Right lobe of liver (tissue), 4 donors: ENCODE results near the gene B4GALT1.

Source experiments
- POLR2A ChIP-seq: fragments of 450-650 bp; IDR thresholded peaks from one replicate; pipeline ENCODE4 v1.6.1; 2017; ENCODE audit warnings: antibody characterized with exemption, mild to moderate bottlenecking
- TF ChIP-seq, protein P1 (sequence below), 4 donors: fragments of 200-600 bp in 3 of 4; fragments of 450-650 bp in 1 of 4; IDR thresholded peaks; one replicate each; pipeline versions ENCODE4 v1.5.1 to v1.8.0; 2016 to 2022; ENCODE audit warnings: antibody characterized with exemption in 4 of 4, mild to moderate bottlenecking in 2 of 4
- donor health status: DM: no; HTN: no; CAD: no.
- donor health status: DM: no; HTN: no; CAD: no.
- donor health status: DM: no; HTN: yes; CAD: no.

DNA sequence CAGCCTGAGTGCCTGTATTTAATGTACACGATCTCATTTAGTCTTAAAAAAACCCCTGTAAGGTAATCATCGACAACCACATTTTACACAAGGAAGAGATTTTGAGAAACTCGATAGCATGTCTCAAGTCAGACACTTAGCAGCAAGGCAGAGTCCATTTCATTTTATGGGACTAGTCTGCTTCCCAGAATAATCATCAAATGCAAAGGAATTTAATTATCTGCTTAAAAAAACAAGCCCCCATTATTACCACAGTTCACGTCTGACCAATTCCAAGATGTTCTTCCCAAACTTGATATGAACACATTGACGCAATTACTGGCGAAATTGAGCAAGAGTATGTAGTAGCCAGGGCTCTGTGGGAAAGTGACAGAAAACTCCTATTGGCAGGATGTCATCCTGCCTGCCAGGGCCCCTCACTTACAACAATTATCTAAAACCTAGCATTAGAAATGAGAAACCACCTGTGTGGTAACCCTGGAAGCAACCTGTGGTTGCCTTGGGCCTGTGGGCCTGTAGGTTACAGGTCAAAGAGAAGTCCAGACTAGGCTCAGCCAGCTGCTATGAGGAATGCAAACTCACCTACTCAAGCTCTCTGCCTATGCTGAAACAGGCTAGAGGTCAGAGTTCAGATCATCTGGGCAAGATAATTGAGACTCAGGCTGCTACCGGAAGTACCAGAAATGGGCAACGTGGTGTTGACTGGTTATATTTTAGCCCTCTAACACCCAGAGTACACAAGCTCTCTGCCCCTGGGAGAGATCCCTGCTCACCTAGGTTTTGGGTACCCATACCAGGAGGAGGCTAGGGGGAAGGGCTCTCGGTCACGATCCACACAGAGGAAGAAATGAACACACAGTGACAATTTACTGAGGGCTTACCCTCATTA is 1.6 kb downstream of the B4GALT1 start:
- TF ChIP-seq, protein P1, sequence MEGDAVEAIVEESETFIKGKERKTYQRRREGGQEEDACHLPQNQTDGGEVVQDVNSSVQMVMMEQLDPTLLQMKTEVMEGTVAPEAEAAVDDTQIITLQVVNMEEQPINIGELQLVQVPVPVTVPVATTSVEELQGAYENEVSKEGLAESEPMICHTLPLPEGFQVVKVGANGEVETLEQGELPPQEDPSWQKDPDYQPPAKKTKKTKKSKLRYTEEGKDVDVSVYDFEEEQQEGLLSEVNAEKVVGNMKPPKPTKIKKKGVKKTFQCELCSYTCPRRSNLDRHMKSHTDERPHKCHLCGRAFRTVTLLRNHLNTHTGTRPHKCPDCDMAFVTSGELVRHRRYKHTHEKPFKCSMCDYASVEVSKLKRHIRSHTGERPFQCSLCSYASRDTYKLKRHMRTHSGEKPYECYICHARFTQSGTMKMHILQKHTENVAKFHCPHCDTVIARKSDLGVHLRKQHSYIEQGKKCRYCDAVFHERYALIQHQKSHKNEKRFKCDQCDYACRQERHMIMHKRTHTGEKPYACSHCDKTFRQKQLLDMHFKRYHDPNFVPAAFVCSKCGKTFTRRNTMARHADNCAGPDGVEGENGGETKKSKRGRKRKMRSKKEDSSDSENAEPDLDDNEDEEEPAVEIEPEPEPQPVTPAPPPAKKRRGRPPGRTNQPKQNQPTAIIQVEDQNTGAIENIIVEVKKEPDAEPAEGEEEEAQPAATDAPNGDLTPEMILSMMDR (IDR thresholded peaks at IDR 0.05), result peak in 1 of 4 donors; percentile 7
- peak; percentile 90 for TF ChIP-seq POLR2A
